Posterior vena cava (tissue), 2 donors: Measurements from ENCODE around the gene UTS2R. TPM values are rescaled to one million over a fixed set of nuclear protein-coding genes. Genes with fewer than 3 reads are reported as not detected.
"Not testable (repeated sequence)": the region's sequence is repeated elsewhere in the genome, so short reads cannot be mapped to it uniquely, and the experiment has no call there.

Experiments used
- DNase-seq: peaks from one replicate; pipeline ENCODE4 v3.0.0-alpha.2; 2020; ENCODE audit warnings: low spot score
- intact Hi-C, 2 donors: fragments of 100-400 bp; cut with DNase I; formaldehyde crosslinking; loops; one replicate each; pipeline versions ENCODE4 v1.14.1 to v1.14.2; 2022 to 2023
- total RNA-seq, 2 donors: library from RNA; stranded (reverse); fragmentation: NEBNext Ultra II Directional; extraction: Animal tissue kit (Norgen Biotek cat#: 25700); gene quantifications; one replicate each; pipeline ENCODE4 v1.2.1, GENCODE V29; 2021
- donor health status: DM: yes; HTN: yes; CAD: no.
- donor health status: DM: yes; HTN: yes; CAD: no.

Gene UTS2R
- total RNA-seq, 2 donors from 2014 or later, result not detected

GRCh38 chr17:82397449-82398335 lies 26.1 kb downstream of the UTS2R start:
- peak; percentile 73 for DNase-seq
- intact Hi-C loops, result no loop called here

GRCh38 chr17:82399041-82399441 lies 27.5 kb downstream of the UTS2R start:
- peak; percentile 81 for DNase-seq
- intact Hi-C loops, result no loop called here

GRCh38 chr17:82399601-82400101 lies 28.1 kb downstream of the UTS2R start:
- DNase-seq, result peak; percentile 68
- intact Hi-C loops, result no loop called here

- intact Hi-C loops, result no loop called here
Measured at GRCh38 chr17:82400206-82400605, 28.6 kb downstream of the UTS2R start.

GRCh38 chr17:82400830-82401229 lies 29.3 kb downstream of the UTS2R start:
- intact Hi-C loops, result no loop called here
- DNase-seq, result peak; percentile 90

More at GRCh38 chr17:82400206-82400605, 28.6 kb downstream of the UTS2R start:
- DNase-seq, result no peak

GRCh38 chr17:82402865-82403264 lies 31.3 kb downstream of the UTS2R start:
- no peak for DNase-seq
- intact Hi-C loops, result no loop called here

- DNase-seq, result no peak
- intact Hi-C loops, result no loop called here
Measured at GRCh38 chr17:82403662-82404660, 32.4 kb downstream of the UTS2R start.

GRCh38 chr17:82405051-82405450 lies 33.5 kb downstream of the UTS2R start:
- DNase-seq, result no peak
- intact Hi-C loops, result no loop called here

- intact Hi-C loops, result no loop called here
- no peak for DNase-seq
Measured at GRCh38 chr17:82406131-82406671, 34.6 kb downstream of the UTS2R start.

GRCh38 chr17:82407255-82407654 lies 35.7 kb downstream of the UTS2R start:
- DNase-seq, result no peak
- intact Hi-C loops, result no loop called here

- DNase-seq, result no peak
- intact Hi-C loops, result no loop called here
Measured at GRCh38 chr17:82408288-82408937, 36.8 kb downstream of the UTS2R start.

- intact Hi-C loops, result no loop called here
- DNase-seq, result no peak
Measured at GRCh38 chr17:82408938-82409318, 37.4 kb downstream of the UTS2R start.

GRCh38 chr17:82410014-82410716 lies 38.6 kb downstream of the UTS2R start:
- intact Hi-C loops, result loop anchor here in 1 of 2 donors (5.0 kb wide), 1 partner anchor 58 kb away; no protein-coding TSS in a partner anchor
- DNase-seq, result no peak

GRCh38 chr17:82411396-82412053 lies 40.0 kb downstream of the UTS2R start:
- intact Hi-C loops, result loop anchor here (2.0 to 5.0 kb wide), 2 partner anchors 59 kb away; no protein-coding TSS in a partner anchor
- DNase-seq, result no peak

- not testable (repeated sequence) for DNase-seq
- intact Hi-C loops, result loop anchor here (2.0 to 5.0 kb wide), 2 partner anchors 59 to 60 kb away; no protein-coding TSS in a partner anchor
Measured at GRCh38 chr17:82412081-82412480, 40.5 kb downstream of the UTS2R start.

GRCh38 chr17:82412535-82413520 lies 41.3 kb downstream of the UTS2R start:
- intact Hi-C loops, result loop anchor here (2.0 to 5.0 kb wide), 2 partner anchors 60 to 61 kb away; no protein-coding TSS in a partner anchor
- no peak for DNase-seq
